HCT116 (cell line): ENCODE measurements around the gene BCL2L11. TPM values are rescaled to one million over a fixed set of nuclear protein-coding genes. Genes with fewer than 3 reads are reported as not detected.

Experiments
- ATAC-seq: fragments of 200-7000 bp; cut with Tn5 transposase; 2 replicates; pipeline ENCODE4 v1.9.1; 2020; ENCODE audit warnings: mild to moderate bottlenecking, moderate library complexity
- BruUV-seq: library from RNA; stranded (reverse); fragments of 400-500 nt; replicated peaks from 2 replicates; lab custom pipeline; 2021; lab: Mats Ljungman, UMichigan
- CTCF ChIA-PET: fragments of 300-600 bp; sonication (Branson Sonifier 250); formaldehyde crosslinking; loops from one replicate; lab custom pipeline; 2021; ENCODE audit warnings: antibody characterized with exemption; lab: Charles Lee
- POLR2A ChIA-PET: fragments of 300-600, 350-600 bp; sonication (Branson Sonifier 250); formaldehyde crosslinking; loops from one replicate; lab custom pipeline; 2021; ENCODE audit warnings: antibody characterized with exemption; lab: Charles Lee
- RAD21 ChIA-PET, 2 experiments: fragments of 300-600 bp; sonication (Branson Sonifier 250); formaldehyde crosslinking; loops; one replicate each; lab custom pipeline; 2023; ENCODE audit warnings: low total read pairs in 2 of 2; ENCODE audit not compliant: uncharacterized antibody in 2 of 2, unreplicated experiment in 2 of 2, low non-redundant PET in 1 of 2; lab: Charles Lee
- DNase-seq: peaks from one replicate; pipeline ENCODE4 v3.0.0-alpha.2; 2010; ENCODE audit warnings: low read depth, low spot score
- H2AFZ ChIP-seq: fragments of 200-600 bp; shearing (Covaris generic), sonication (generic); 2 replicates; pipeline ENCODE4 v1.6.1; 2017; ENCODE audit warnings: low read depth, mixed run types, mixed read lengths, antibody characterized with exemption, low read length; ENCODE audit not compliant: poor library complexity, severe bottlenecking
- H3K27ac ChIP-seq: 2 replicates; pipeline ENCODE4 v1.5.1; 2012; ENCODE audit warnings: low read depth, low read length
- H3K27me3 ChIP-seq: fragments of 200-600 bp; sonication (generic); 2 replicates; pipeline ENCODE4 v1.6.1; 2016; ENCODE audit warnings: mixed run types, low read length, mixed read lengths; ENCODE audit not compliant: insufficient read depth
- H3K36me3 ChIP-seq, 2 experiments: fragments of 200-500 bp in 1 of 2; fragments of 200-600 bp in 1 of 2; sonication (Bioruptor generic) in 1 of 2; sonication (generic) in 1 of 2; 2 replicates each; pipeline versions ENCODE4 v1.5.1 to v1.6.1; 2014 to 2016; ENCODE audit warnings: low read length in 2 of 2, inconsistent platforms in 1 of 2, mixed read lengths in 1 of 2, mixed run types in 1 of 2; ENCODE audit not compliant: insufficient read depth in 2 of 2, control insufficient read depth in 1 of 2
- H3K4me1 ChIP-seq, 2 experiments: fragments of 200-600 bp in 1 of 2; sonication (generic) in 1 of 2; 2 replicates each; pipeline versions ENCODE4 v1.5.1 to v1.6.1; 2012 to 2017; ENCODE audit warnings: low read length in 2 of 2, inconsistent platforms in 1 of 2, mild to moderate bottlenecking in 1 of 2, mixed read lengths in 1 of 2, mixed run types in 1 of 2, moderate library complexity in 1 of 2; ENCODE audit not compliant: insufficient read depth in 2 of 2, control insufficient read depth in 1 of 2
- H3K4me2 ChIP-seq: fragments of 200-600 bp; sonication (generic); 2 replicates; pipeline ENCODE4 v1.6.1; 2017; ENCODE audit warnings: mixed run types, low read length, mixed read lengths
- H3K4me3 ChIP-seq, 2 experiments: fragments of 200-600 bp in 1 of 2; sonication (generic) in 1 of 2; replicated peaks in 1 of 2; 2 replicates each; pipeline ENCODE4 v1.5.1; 2011 to 2016; ENCODE audit warnings: low read length in 2 of 2, control low read depth in 1 of 2, low read depth in 1 of 2, mild to moderate bottlenecking in 1 of 2, mixed read lengths in 1 of 2, mixed run types in 1 of 2
- H3K79me2 ChIP-seq: fragments of 200-600 bp; sonication (generic); 2 replicates; pipeline ENCODE4 v1.6.1; 2017; ENCODE audit warnings: mild to moderate bottlenecking, mixed run types, low read length, moderate library complexity, mixed read lengths; ENCODE audit not compliant: insufficient read depth
- H3K9ac ChIP-seq: fragments of 200-600 bp; sonication (generic); 2 replicates; pipeline ENCODE4 v1.6.1; 2016; ENCODE audit warnings: low read length, mixed read lengths
- H3K9me2 ChIP-seq: fragments of 200-600 bp; sonication (generic), shearing (Covaris generic); 2 replicates; pipeline ENCODE4 v1.6.1; 2017; ENCODE audit warnings: mixed run types, mild to moderate bottlenecking, moderate library complexity; ENCODE audit not compliant: insufficient read depth
- H3K9me3 ChIP-seq, 2 experiments: fragments of 200-500 bp in 1 of 2; fragments of 200-600 bp in 1 of 2; sonication (Bioruptor generic) in 1 of 2; sonication (generic) in 1 of 2; 2 replicates each; pipeline ENCODE4 v1.6.1; 2014 to 2017; ENCODE audit warnings: low read length in 2 of 2, mixed read lengths in 2 of 2, inconsistent platforms in 1 of 2, low read depth in 1 of 2, mild to moderate bottlenecking in 1 of 2, mixed run types in 1 of 2, moderate library complexity in 1 of 2; ENCODE audit not compliant: control insufficient read depth in 1 of 2, insufficient read depth in 1 of 2
- H4K20me1 ChIP-seq: fragments of 200-600 bp; sonication (generic), shearing (Covaris generic); 2 replicates; pipeline ENCODE4 v1.6.1; 2017; ENCODE audit warnings: mixed run types, mild to moderate bottlenecking, moderate library complexity; ENCODE audit not compliant: insufficient read depth
- ATF3 ChIP-seq: IDR thresholded peaks from 2 replicates; pipeline ENCODE4 v1.6.1; 2012
- CEBPB ChIP-seq: IDR thresholded peaks from 2 replicates; pipeline ENCODE4 v1.6.1; 2012; ENCODE audit warnings: low read depth
- CTCF ChIP-seq, 3 experiments: fragments of 200-600 bp in 1 of 3; sonication (generic) in 1 of 3; IDR thresholded peaks in 2 of 3; conservative IDR thresholded peaks in 1 of 3; 2 replicates each; pipeline ENCODE4 v1.5.1; 2012 to 2017; ENCODE audit warnings: low read depth in 2 of 3, low read length in 2 of 3, antibody characterized with exemption in 1 of 3, borderline replicate concordance in 1 of 3, control low read depth in 1 of 3, mild to moderate bottlenecking in 1 of 3, mixed read lengths in 1 of 3, mixed run types in 1 of 3, moderate library complexity in 1 of 3; ENCODE audit not compliant: insufficient read depth in 1 of 3
- EGR1 ChIP-seq: IDR thresholded peaks from 2 replicates; pipeline ENCODE4 v1.6.1; 2012; ENCODE audit warnings: low read depth
- ELF1 ChIP-seq: IDR thresholded peaks from 2 replicates; pipeline ENCODE4 v1.6.1; 2012; ENCODE audit warnings: low read depth, borderline replicate concordance
- EZH2phosphoT487 ChIP-seq: fragments of 200-600 bp; IDR thresholded peaks from 2 replicates; pipeline ENCODE4 v1.6.1; 2018; ENCODE audit warnings: antibody characterized with exemption, borderline replicate concordance
- FOSL1 ChIP-seq: IDR thresholded peaks from 2 replicates; pipeline ENCODE4 v1.6.1; 2012; ENCODE audit warnings: low read depth
- JUND ChIP-seq: IDR thresholded peaks from 2 replicates; pipeline ENCODE4 v1.6.1; 2012
- MAX ChIP-seq: IDR thresholded peaks from 2 replicates; pipeline ENCODE4 v1.6.1; 2012
- POLR2A ChIP-seq: IDR thresholded peaks from 2 replicates; pipeline ENCODE4 v1.7.0; 2011; ENCODE audit warnings: borderline replicate concordance; ENCODE audit not compliant: insufficient read depth, insufficient read length; ENCODE audit errors: extremely low read depth
- POLR2AphosphoS5 ChIP-seq: IDR thresholded peaks from 2 replicates; pipeline ENCODE4 v1.6.1; 2011; ENCODE audit warnings: mild to moderate bottlenecking, low read depth, low read length, moderate library complexity
- RAD21 ChIP-seq: IDR thresholded peaks from 2 replicates; pipeline ENCODE4 v1.6.1; 2012; ENCODE audit warnings: low read depth, mild to moderate bottlenecking
- REST ChIP-seq: IDR thresholded peaks from 2 replicates; pipeline ENCODE4 v1.6.1; 2012; ENCODE audit warnings: low read depth
- SIN3A ChIP-seq: IDR thresholded peaks from 2 replicates; pipeline ENCODE4 v1.6.1; 2012; ENCODE audit warnings: low read depth
- SRF ChIP-seq: IDR thresholded peaks from 2 replicates; pipeline ENCODE4 v1.6.1; 2012; ENCODE audit warnings: low read depth
- YY1 ChIP-seq: IDR thresholded peaks from 2 replicates; pipeline ENCODE4 v1.6.1; 2011; ENCODE audit warnings: low read length, low read depth, moderate library complexity, mild to moderate bottlenecking; ENCODE audit not compliant: insufficient replicate concordance; ENCODE audit errors: extremely low read depth
- ZBTB33 ChIP-seq: IDR thresholded peaks from 2 replicates; pipeline ENCODE4 v1.6.1; 2011; ENCODE audit warnings: mild to moderate bottlenecking, low read length, moderate library complexity; ENCODE audit not compliant: insufficient replicate concordance; ENCODE audit errors: extremely low read depth
- ZFX ChIP-seq: fragments of 450-650 bp; IDR thresholded peaks from 2 replicates; pipeline ENCODE4 v1.6.1; 2017
- ZNF274 ChIP-seq: fragments of 200-500 bp; sonication (Bioruptor generic); IDR thresholded peaks from 2 replicates; pipeline ENCODE4 v1.6.1; 2014; ENCODE audit warnings: mild to moderate bottlenecking, low read depth, low read length, inconsistent platforms
- intact Hi-C: fragments of 100-400 bp; cut with micrococcal nuclease; formaldehyde crosslinking; loops from 2 replicates; pipeline ENCODE4 v1.10.0; 2022
- total RNA-seq: library from RNA; stranded (reverse); gene quantifications from one replicate; pipeline ENCODE4 v1.2.1, GENCODE V29; 2021; ENCODE audit not compliant: unreplicated experiment

Gene BCL2L11
- total RNA-seq, 1 experiment from 2014 or later: 17.8 TPM

- Histone ChIP-seq H3K79me2 (peaks cover 31% of the 10 kb centered on the region), H3K9ac (no peak overlapping the region), H3K27me3 (no peaks in the 10 kb centered on the region), H2AFZ (no peak overlapping the region), H3K4me1 (no peaks in the 10 kb centered on the region), H3K36me3 (peaks cover 4 to 6% of the 10 kb centered on the region in 2 experiments; a peak in 1 of 4 replicates), H3K27ac (no peak overlapping the region), H3K4me3 (no peak overlapping the region), H3K9me2 (no peaks in the 10 kb centered on the region), H4K20me1 (no peaks in the 10 kb centered on the region), H3K9me3 (no peaks in the 10 kb centered on the region), H3K4me2 (no peak overlapping the region)
- intact Hi-C loops: no loop called here
- RAD21 ChIA-PET: interaction anchor here in 1 of 2 experiments (0.6 kb wide), 1 partner anchor 163 kb away, joined by 3 read pairs; no protein-coding TSS in a partner anchor
- no peak for DNase-seq
- CTCF ChIA-PET: no interaction called here
- BruUV-seq: no TSS peak
- no peak for ATAC-seq
- TF ChIP-seq YY1 (no peak), SIN3A (no peak), FOSL1 (no peak), POLR2AphosphoS5 (no peak), CEBPB (no peak), SRF (no peak), CTCF (IDR thresholded peaks at IDR 0.05 in 2 of 3, conservative IDR thresholded peaks at IDR 0.05 in 1 of 3; ENCODE audit: borderline replicate concordance in 1 of 3, insufficient read depth in 1 of 3, low read depth in 2 of 3, low read length in 2 of 3) (no peak), JUND (no peak), ZBTB33 (no peak), EGR1 (no peak), MAX (no peak), ATF3 (no peak), ZFX (no peak), REST (no peak), EZH2phosphoT487 (no peak), RAD21 (no peak), POLR2A (no peak), ELF1 (no peak), ZNF274 (no peak)
- POLR2A ChIA-PET: interaction anchor here (0.6 kb wide), 1 partner anchor 25 kb away, joined by 3 read pairs; no protein-coding TSS in a partner anchor
Measured at GRCh38 chr2:111142101-111142500, 21.4 kb downstream of the BCL2L11 start.
